ENCODE measurements around the gene ZKSCAN8.

The ZKSCAN8 gene

DNA sequence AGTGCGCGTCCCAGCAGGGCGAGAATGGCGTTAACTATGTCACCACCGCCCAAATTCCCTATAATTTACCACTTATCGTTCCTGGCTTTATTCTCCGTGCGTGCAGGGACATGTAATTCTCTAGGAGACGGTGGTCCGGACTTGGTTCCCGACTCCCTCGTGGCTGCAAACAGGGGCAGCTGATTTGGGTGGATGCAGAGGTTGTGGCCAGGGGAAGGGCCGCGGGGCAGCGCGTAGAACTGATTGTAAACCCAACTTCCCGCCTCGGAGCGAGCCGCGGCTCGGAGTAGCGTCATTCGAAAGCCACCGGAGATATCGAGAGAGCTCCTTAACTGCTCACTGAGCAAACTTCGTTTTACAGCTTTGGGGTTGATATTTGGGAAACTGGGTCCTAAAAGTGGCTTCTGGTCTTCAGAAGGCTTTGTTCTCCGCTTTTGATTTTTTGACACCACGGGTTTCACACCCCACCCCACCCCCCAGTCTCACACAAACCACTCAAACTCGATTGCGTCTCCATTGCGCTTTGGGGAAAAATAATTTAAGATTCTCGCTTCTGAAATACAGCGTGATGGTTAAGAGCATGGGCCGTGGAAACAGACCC, 65.9 kb downstream of the ZKSCAN8 start:
- DNase-seq, result no peak

DNA sequence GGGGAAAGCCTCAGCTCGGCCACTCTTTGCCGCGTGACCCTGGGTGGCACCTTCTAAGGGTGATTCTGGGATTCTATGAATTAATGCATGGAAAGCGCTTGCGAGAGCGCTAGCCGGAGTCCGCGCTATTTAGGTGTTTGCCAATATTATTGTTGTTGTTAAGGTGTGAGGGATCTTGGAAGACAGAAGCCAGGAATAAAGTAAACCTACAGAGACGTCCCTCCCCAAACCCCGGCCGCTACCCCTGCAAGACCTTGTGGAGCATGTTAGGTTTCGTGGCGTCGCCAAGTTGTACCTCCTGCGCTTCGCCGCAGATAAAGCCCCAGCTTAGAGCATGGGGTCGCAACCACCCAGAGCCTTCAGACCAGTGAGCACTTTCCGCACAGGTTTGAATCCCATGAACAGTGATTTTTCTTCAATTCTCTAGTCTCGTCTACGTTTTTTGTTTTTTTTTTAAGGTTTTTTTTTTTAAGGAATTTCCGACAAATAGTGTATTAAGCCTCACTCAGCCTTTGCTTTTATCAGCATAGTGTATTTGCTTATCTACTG, 66.5 kb downstream of the ZKSCAN8 start:
- DNase-seq, result no peak

Measured in NCI-H1436 (cell line).